ENCODE data around the gene DNPH1. TPM values are rescaled to one million over a fixed set of nuclear protein-coding genes. Genes with fewer than 3 reads are reported as not detected.

Gene DNPH1
- total RNA-seq, 1 donor from 2014 or later, result 299 TPM

- H3K4me3 ChIP-seq (ENCODE audit: low read depth, low read length), result peak overlapping the region; percentile 42
- TF ChIP-seq CTCF (conservative IDR thresholded peaks at IDR 0.05; ENCODE audit: low read depth, low read length), result no peak
- no peak for DNase-seq (ENCODE audit: low read depth)
These were observed 39.5 kb upstream of the DNPH1 start for GRCh38 chr6:43268782-43269272.

GRCh38 chr6:43268355-43268700 lies 39.0 kb upstream of the DNPH1 start:
- TF ChIP-seq CTCF (conservative IDR thresholded peaks at IDR 0.05; ENCODE audit: low read depth, low read length), result no peak
- H3K4me3 ChIP-seq (ENCODE audit: low read depth, low read length), result no peak overlapping the region
- DNase-seq (ENCODE audit: low read depth), result no peak

GRCh38 chr6:43267619-43268354 lies 38.5 kb upstream of the DNPH1 start:
- no peak for DNase-seq (ENCODE audit: low read depth)
- no peak for TF ChIP-seq CTCF (conservative IDR thresholded peaks at IDR 0.05; ENCODE audit: low read depth, low read length)
- H3K4me3 ChIP-seq (ENCODE audit: low read depth, low read length), result no peak overlapping the region

GRCh38 chr6:43265564-43265963 lies 36.3 kb upstream of the DNPH1 start:
- no peak overlapping the region for H3K4me3 ChIP-seq (ENCODE audit: low read depth, low read length)
- no peak for DNase-seq (ENCODE audit: low read depth)
- no peak for TF ChIP-seq CTCF (conservative IDR thresholded peaks at IDR 0.05; ENCODE audit: low read depth, low read length)

- DNase-seq (ENCODE audit: low read depth), result no peak
- no peak overlapping the region for H3K4me3 ChIP-seq (ENCODE audit: low read depth, low read length)
- TF ChIP-seq CTCF (conservative IDR thresholded peaks at IDR 0.05; ENCODE audit: low read depth, low read length), result no peak
These were observed 35.4 kb upstream of the DNPH1 start for GRCh38 chr6:43264599-43265145.

- TF ChIP-seq CTCF (conservative IDR thresholded peaks at IDR 0.05; ENCODE audit: low read depth, low read length), result peak; percentile 93
- no peak overlapping the region for H3K4me3 ChIP-seq (ENCODE audit: low read depth, low read length)
- no peak for DNase-seq (ENCODE audit: low read depth)
These were observed 34.3 kb upstream of the DNPH1 start for GRCh38 chr6:43263314-43264178.
